Stimulated activated naive CD8-positive, alpha-beta T cell treated with anti-CD3 and anti-CD28 coated beads, Interleukin-15, Interleukin-2, amounts not matched to agents 100 ng/mL and 50 ng/mL, for 24 hours (primary cell): ENCODE data around the gene SPSB4.

ENCODE experiments used
- H3K27ac Mint-ChIP-seq: one replicate; pipeline ENCODE4 v1.8.0; 2021; ENCODE audit warnings: mild to moderate bottlenecking, mixed read lengths
- H3K27me3 Mint-ChIP-seq: one replicate; pipeline ENCODE4 v1.8.0; 2021; ENCODE audit warnings: mixed read lengths
- H3K36me3 Mint-ChIP-seq: one replicate; pipeline ENCODE4 v1.8.0; 2021; ENCODE audit warnings: low read depth, mixed read lengths
- H3K4me1 Mint-ChIP-seq: one replicate; pipeline ENCODE4 v1.8.0; 2021; ENCODE audit warnings: low read depth, mixed read lengths
- H3K4me3 Mint-ChIP-seq: one replicate; pipeline ENCODE4 v1.8.0; 2021; ENCODE audit warnings: mild to moderate bottlenecking, mixed read lengths
- H3K9me3 Mint-ChIP-seq: one replicate; pipeline ENCODE4 v1.8.0; 2021; ENCODE audit warnings: mixed read lengths

SPSB4 gene

GRCh38 chr3:141044695-141045641 lies 6.2 kb upstream of the SPSB4 start:
- no peak overlapping the region for H3K27ac Mint-ChIP-seq
- H3K27me3 Mint-ChIP-seq, result peaks cover 39% of the 10 kb centered on the region
- no peak overlapping the region for H3K4me3 Mint-ChIP-seq

GRCh38 chr3:141045849-141046248 lies 5.3 kb upstream of the SPSB4 start:
- H3K27ac Mint-ChIP-seq, result no peak overlapping the region
- peaks cover 10% of the 10 kb centered on the region for H3K4me1 Mint-ChIP-seq
- peaks cover 48% of the 10 kb centered on the region for H3K27me3 Mint-ChIP-seq
- H3K4me3 Mint-ChIP-seq, result no peak overlapping the region
- H3K9me3 Mint-ChIP-seq, result no peaks in the 10 kb centered on the region
- H3K36me3 Mint-ChIP-seq, result no peaks in the 10 kb centered on the region

More at GRCh38 chr3:141044695-141045641, 6.2 kb upstream of the SPSB4 start:
- H3K9me3 Mint-ChIP-seq, result no peaks in the 10 kb centered on the region
- H3K36me3 Mint-ChIP-seq, result no peaks in the 10 kb centered on the region
- peaks cover 4% of the 10 kb centered on the region for H3K4me1 Mint-ChIP-seq

- no peak overlapping the region for H3K27ac Mint-ChIP-seq
- no peaks in the 10 kb centered on the region for H3K36me3 Mint-ChIP-seq
- no peak overlapping the region for H3K4me3 Mint-ChIP-seq
- H3K9me3 Mint-ChIP-seq, result no peaks in the 10 kb centered on the region
- H3K4me1 Mint-ChIP-seq, result peaks cover 13% of the 10 kb centered on the region
- peaks cover 51% of the 10 kb centered on the region for H3K27me3 Mint-ChIP-seq
These were observed 4.0 kb upstream of the SPSB4 start for GRCh38 chr3:141047168-141047567.

GRCh38 chr3:141049681-141050080 lies 1.5 kb upstream of the SPSB4 start:
- H3K9me3 Mint-ChIP-seq, result no peaks in the 10 kb centered on the region
- H3K36me3 Mint-ChIP-seq, result no peaks in the 10 kb centered on the region
- no peak overlapping the region for H3K27ac Mint-ChIP-seq
- no peak overlapping the region for H3K4me3 Mint-ChIP-seq
- H3K4me1 Mint-ChIP-seq, result peaks cover 17% of the 10 kb centered on the region
- H3K27me3 Mint-ChIP-seq, result peaks cover 64% of the 10 kb centered on the region

GRCh38 chr3:141051443-141052200 lies 475 bp downstream of the SPSB4 start:
- H3K36me3 Mint-ChIP-seq, result no peaks in the 10 kb centered on the region
- H3K4me1 Mint-ChIP-seq, result peaks cover 13% of the 10 kb centered on the region
- no peak overlapping the region for H3K27ac Mint-ChIP-seq
- H3K4me3 Mint-ChIP-seq, result peak overlapping the region; percentile 53
- H3K27me3 Mint-ChIP-seq, result peaks cover 70% of the 10 kb centered on the region
- no peaks in the 10 kb centered on the region for H3K9me3 Mint-ChIP-seq

- no peak overlapping the region for H3K27ac Mint-ChIP-seq
- peaks cover 13% of the 10 kb centered on the region for H3K4me1 Mint-ChIP-seq
- H3K36me3 Mint-ChIP-seq, result no peaks in the 10 kb centered on the region
- no peaks in the 10 kb centered on the region for H3K9me3 Mint-ChIP-seq
- peaks cover 62% of the 10 kb centered on the region for H3K27me3 Mint-ChIP-seq
- peak overlapping the region; percentile 53 for H3K4me3 Mint-ChIP-seq
These were observed 1.3 kb downstream of the SPSB4 start for GRCh38 chr3:141052201-141053069.

GRCh38 chr3:141055136-141055535 lies 4.0 kb downstream of the SPSB4 start:
- H3K4me3 Mint-ChIP-seq, result no peak overlapping the region
- H3K27me3 Mint-ChIP-seq, result peaks cover 40% of the 10 kb centered on the region
- H3K27ac Mint-ChIP-seq, result no peak overlapping the region
- no peaks in the 10 kb centered on the region for H3K9me3 Mint-ChIP-seq
- H3K36me3 Mint-ChIP-seq, result no peaks in the 10 kb centered on the region
- H3K4me1 Mint-ChIP-seq, result peaks cover 13% of the 10 kb centered on the region

- H3K9me3 Mint-ChIP-seq, result no peaks in the 10 kb centered on the region
- H3K27me3 Mint-ChIP-seq, result peaks cover 33% of the 10 kb centered on the region
- peaks cover 8% of the 10 kb centered on the region for H3K4me1 Mint-ChIP-seq
- no peak overlapping the region for H3K4me3 Mint-ChIP-seq
- no peak overlapping the region for H3K27ac Mint-ChIP-seq
- H3K36me3 Mint-ChIP-seq, result no peaks in the 10 kb centered on the region
These were observed 4.6 kb downstream of the SPSB4 start for GRCh38 chr3:141055536-141056445.

GRCh38 chr3:141056751-141057171 lies 5.6 kb downstream of the SPSB4 start:
- no peak overlapping the region for H3K27ac Mint-ChIP-seq
- peaks cover 32% of the 10 kb centered on the region for H3K27me3 Mint-ChIP-seq
- H3K4me3 Mint-ChIP-seq, result no peak overlapping the region
- H3K9me3 Mint-ChIP-seq, result no peaks in the 10 kb centered on the region
- H3K36me3 Mint-ChIP-seq, result no peaks in the 10 kb centered on the region
- peaks cover 7% of the 10 kb centered on the region for H3K4me1 Mint-ChIP-seq

- no peaks in the 10 kb centered on the region for H3K36me3 Mint-ChIP-seq
- no peak overlapping the region for H3K4me3 Mint-ChIP-seq
- no peaks in the 10 kb centered on the region for H3K9me3 Mint-ChIP-seq
- peaks cover 27% of the 10 kb centered on the region for H3K27me3 Mint-ChIP-seq
- peaks cover 2% of the 10 kb centered on the region for H3K4me1 Mint-ChIP-seq
- H3K27ac Mint-ChIP-seq, result no peak overlapping the region
These were observed 6.3 kb downstream of the SPSB4 start for GRCh38 chr3:141057436-141057835.

GRCh38 chr3:141057946-141058800 lies 7.0 kb downstream of the SPSB4 start:
- Mint-ChIP-seq H3K4me1 (no peaks in the 10 kb centered on the region), H3K27me3 (peaks cover 21% of the 10 kb centered on the region), H3K9me3 (no peaks in the 10 kb centered on the region), H3K36me3 (no peaks in the 10 kb centered on the region), H3K4me3 (no peak overlapping the region), H3K27ac (no peak overlapping the region)

- no peaks in the 10 kb centered on the region for H3K9me3 Mint-ChIP-seq
- no peak overlapping the region for H3K4me3 Mint-ChIP-seq
- peaks cover 14% of the 10 kb centered on the region for H3K27me3 Mint-ChIP-seq
- H3K27ac Mint-ChIP-seq, result no peak overlapping the region
- no peaks in the 10 kb centered on the region for H3K36me3 Mint-ChIP-seq
- peaks cover 2% of the 10 kb centered on the region for H3K4me1 Mint-ChIP-seq
These were observed 7.8 kb downstream of the SPSB4 start for GRCh38 chr3:141058996-141059395.

GRCh38 chr3:141059816-141060215 lies 8.7 kb downstream of the SPSB4 start:
- Mint-ChIP-seq H3K27me3 (peaks cover 15% of the 10 kb centered on the region), H3K9me3 (no peaks in the 10 kb centered on the region), H3K4me3 (no peak overlapping the region), H3K36me3 (no peaks in the 10 kb centered on the region), H3K4me1 (peaks cover 4% of the 10 kb centered on the region), H3K27ac (no peak overlapping the region)
